ENCODE measurements around the gene RAMP1.

Gene RAMP1

GRCh38 chr2:237912271-237913192 lies 53.1 kb downstream of the RAMP1 start:
- H3K27ac ChIP-seq (ENCODE audit: low read length) = no peak overlapping the region
- H3K4me1 ChIP-seq (ENCODE audit: control insufficient read depth in 1 of 2, insufficient read depth in 2 of 2, low read length in 2 of 2) = no peaks in the 10 kb centered on the region

GRCh38 chr2:237913193-237913917 lies 53.9 kb downstream of the RAMP1 start:
- no peaks in the 10 kb centered on the region for H3K4me1 ChIP-seq (ENCODE audit: control insufficient read depth in 1 of 2, insufficient read depth in 2 of 2, low read length in 2 of 2)
- H3K36me3 ChIP-seq (ENCODE audit: control insufficient read depth in 1 of 2, insufficient read depth in 2 of 2, low read length in 2 of 2) = peaks cover 0 to 5% of the 10 kb centered on the region in 2 donors
- H3K9me3 ChIP-seq (ENCODE audit: control insufficient read depth in 1 of 2, low read length in 2 of 2) = no peaks in the 10 kb centered on the region
- H3K4me3 ChIP-seq (ENCODE audit: low read depth in 1 of 2, low read length in 2 of 2) = no peak overlapping the region
- H3K27ac ChIP-seq (ENCODE audit: low read length) = no peak overlapping the region
- no peaks in the 10 kb centered on the region for H3K27me3 ChIP-seq (ENCODE audit: low read depth, low read length)

More at GRCh38 chr2:237912271-237913192, 53.1 kb downstream of the RAMP1 start:
- H3K9me3 ChIP-seq (ENCODE audit: control insufficient read depth in 1 of 2, low read length in 2 of 2) = peaks cover 0 to under 1% of the 10 kb centered on the region in 2 donors
- no peak overlapping the region for H3K4me3 ChIP-seq (ENCODE audit: low read depth in 1 of 2, low read length in 2 of 2)
- no peaks in the 10 kb centered on the region for H3K27me3 ChIP-seq (ENCODE audit: low read depth, low read length)
- H3K36me3 ChIP-seq (ENCODE audit: control insufficient read depth in 1 of 2, insufficient read depth in 2 of 2, low read length in 2 of 2) = peaks cover 0 to 5% of the 10 kb centered on the region in 2 donors

GRCh38 chr2:237915576-237915975 lies 56.2 kb downstream of the RAMP1 start:
- H3K9me3 ChIP-seq (ENCODE audit: control insufficient read depth in 1 of 2, low read length in 2 of 2) = no peaks in the 10 kb centered on the region
- H3K4me3 ChIP-seq (ENCODE audit: low read depth in 1 of 2, low read length in 2 of 2) = no peak overlapping the region
- H3K27me3 ChIP-seq (ENCODE audit: low read depth, low read length) = no peaks in the 10 kb centered on the region
- H3K36me3 ChIP-seq (ENCODE audit: control insufficient read depth in 1 of 2, insufficient read depth in 2 of 2, low read length in 2 of 2) = peaks cover 0 to 5% of the 10 kb centered on the region in 2 donors
- no peaks in the 10 kb centered on the region for H3K4me1 ChIP-seq (ENCODE audit: control insufficient read depth in 1 of 2, insufficient read depth in 2 of 2, low read length in 2 of 2)
- no peak overlapping the region for H3K27ac ChIP-seq (ENCODE audit: low read length)

GRCh38 chr2:237916296-237916695 lies 56.9 kb downstream of the RAMP1 start:
- no peaks in the 10 kb centered on the region for H3K9me3 ChIP-seq (ENCODE audit: control insufficient read depth in 1 of 2, low read length in 2 of 2)
- no peaks in the 10 kb centered on the region for H3K4me1 ChIP-seq (ENCODE audit: control insufficient read depth in 1 of 2, insufficient read depth in 2 of 2, low read length in 2 of 2)
- H3K4me3 ChIP-seq (ENCODE audit: low read depth in 1 of 2, low read length in 2 of 2) = no peak overlapping the region
- H3K27me3 ChIP-seq (ENCODE audit: low read depth, low read length) = no peaks in the 10 kb centered on the region
- H3K36me3 ChIP-seq (ENCODE audit: control insufficient read depth in 1 of 2, insufficient read depth in 2 of 2, low read length in 2 of 2) = peaks cover 0 to 5% of the 10 kb centered on the region in 2 donors
- H3K27ac ChIP-seq (ENCODE audit: low read length) = no peak overlapping the region

GRCh38 chr2:237917696-237918374 lies 58.4 kb downstream of the RAMP1 start:
- Histone ChIP-seq H3K27me3 (ENCODE audit: low read depth, low read length) (no peaks in the 10 kb centered on the region), H3K27ac (ENCODE audit: low read length) (no peak overlapping the region), H3K4me3 (ENCODE audit: low read depth in 1 of 2, low read length in 2 of 2) (no peak overlapping the region), H3K36me3 (ENCODE audit: control insufficient read depth in 1 of 2, insufficient read depth in 2 of 2, low read length in 2 of 2) (no peaks in the 10 kb centered on the region), H3K9me3 (ENCODE audit: control insufficient read depth in 1 of 2, low read length in 2 of 2) (no peaks in the 10 kb centered on the region), H3K4me1 (ENCODE audit: control insufficient read depth in 1 of 2, insufficient read depth in 2 of 2, low read length in 2 of 2) (no peaks in the 10 kb centered on the region)

DNA sequence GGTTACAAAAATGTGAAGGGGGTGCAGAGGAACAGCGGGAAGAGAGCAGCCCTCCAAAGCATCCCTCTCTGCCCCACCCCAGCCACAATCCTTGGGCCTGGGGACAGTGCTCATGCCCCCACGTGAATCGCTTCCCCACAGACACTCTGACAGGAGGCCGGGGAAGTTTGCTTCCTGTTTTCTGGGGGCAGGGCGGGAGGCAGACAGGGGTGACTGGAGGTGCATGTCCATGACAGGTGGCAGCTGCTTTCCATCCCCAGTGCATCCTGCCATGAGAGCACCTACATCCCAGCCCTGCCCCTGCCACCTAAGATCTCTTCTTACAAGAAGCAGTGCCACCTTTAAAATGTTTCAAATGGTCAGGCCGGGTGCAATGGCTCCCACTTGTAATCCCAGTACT lies 60.2 kb downstream of the RAMP1 start:
- H3K27ac ChIP-seq (ENCODE audit: low read length) = no peak overlapping the region
- no peaks in the 10 kb centered on the region for H3K27me3 ChIP-seq (ENCODE audit: low read depth, low read length)
- H3K36me3 ChIP-seq (ENCODE audit: control insufficient read depth in 1 of 2, insufficient read depth in 2 of 2, low read length in 2 of 2) = no peaks in the 10 kb centered on the region
- no peaks in the 10 kb centered on the region for H3K9me3 ChIP-seq (ENCODE audit: control insufficient read depth in 1 of 2, low read length in 2 of 2)
- no peak overlapping the region for H3K4me3 ChIP-seq (ENCODE audit: low read depth in 1 of 2, low read length in 2 of 2)
- H3K4me1 ChIP-seq (ENCODE audit: control insufficient read depth in 1 of 2, insufficient read depth in 2 of 2, low read length in 2 of 2) = no peaks in the 10 kb centered on the region

- Histone ChIP-seq H3K27me3 (ENCODE audit: low read depth, low read length) (no peaks in the 10 kb centered on the region), H3K36me3 (ENCODE audit: control insufficient read depth in 1 of 2, insufficient read depth in 2 of 2, low read length in 2 of 2) (no peaks in the 10 kb centered on the region), H3K27ac (ENCODE audit: low read length) (no peak overlapping the region), H3K9me3 (ENCODE audit: control insufficient read depth in 1 of 2, low read length in 2 of 2) (no peaks in the 10 kb centered on the region), H3K4me3 (ENCODE audit: low read depth in 1 of 2, low read length in 2 of 2) (no peak overlapping the region), H3K4me1 (ENCODE audit: control insufficient read depth in 1 of 2, insufficient read depth in 2 of 2, low read length in 2 of 2) (no peaks in the 10 kb centered on the region)
Measured at GRCh38 chr2:237920673-237921072, 61.2 kb downstream of the RAMP1 start.

GRCh38 chr2:237921967-237922492 lies 62.6 kb downstream of the RAMP1 start:
- Histone ChIP-seq H3K9me3 (ENCODE audit: control insufficient read depth in 1 of 2, low read length in 2 of 2) (no peaks in the 10 kb centered on the region), H3K36me3 (ENCODE audit: control insufficient read depth in 1 of 2, insufficient read depth in 2 of 2, low read length in 2 of 2) (no peaks in the 10 kb centered on the region), H3K27ac (ENCODE audit: low read length) (no peak overlapping the region), H3K27me3 (ENCODE audit: low read depth, low read length) (no peaks in the 10 kb centered on the region), H3K4me1 (ENCODE audit: control insufficient read depth in 1 of 2, insufficient read depth in 2 of 2, low read length in 2 of 2) (no peaks in the 10 kb centered on the region), H3K4me3 (ENCODE audit: low read depth in 1 of 2, low read length in 2 of 2) (no peak overlapping the region)

DNA sequence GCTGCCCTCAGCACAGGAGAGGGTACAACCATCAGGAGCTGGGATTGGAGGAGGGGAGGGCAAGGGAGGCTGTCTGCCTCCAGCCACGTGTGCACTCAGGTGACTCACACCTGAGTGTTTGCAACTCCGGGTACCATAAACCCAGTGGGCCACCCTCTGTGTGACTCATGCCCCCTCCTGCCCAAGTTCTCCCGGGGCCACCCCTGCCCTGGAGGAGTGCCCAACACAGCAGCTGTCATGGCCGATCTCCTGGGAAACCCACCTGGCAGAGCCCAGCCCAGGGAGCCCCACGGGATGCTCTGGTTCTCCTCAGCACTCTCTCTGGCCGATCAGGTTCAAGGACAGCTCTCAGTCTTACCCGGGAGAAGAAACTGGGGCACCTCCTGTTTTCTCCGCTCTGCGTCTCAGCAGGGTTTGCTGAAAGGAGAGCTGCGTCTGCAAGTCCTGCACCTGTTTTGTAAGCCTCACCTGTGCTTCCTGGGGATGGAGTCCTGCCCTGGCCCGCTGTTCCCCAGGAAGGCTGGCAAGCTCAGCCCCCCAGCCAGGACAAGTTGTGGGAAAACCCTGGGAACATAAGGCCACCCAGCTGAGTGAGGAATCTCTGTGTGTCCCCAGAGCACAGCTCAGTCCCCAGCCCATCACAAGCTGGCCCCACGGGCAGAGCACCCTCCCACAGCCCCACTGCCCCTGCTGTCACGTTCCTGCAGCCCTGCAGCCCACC lies 63.4 kb downstream of the RAMP1 start:
- Histone ChIP-seq H3K27ac (ENCODE audit: low read length) (no peak overlapping the region), H3K27me3 (ENCODE audit: low read depth, low read length) (no peaks in the 10 kb centered on the region), H3K4me3 (ENCODE audit: low read depth in 1 of 2, low read length in 2 of 2) (peak overlapping the region; percentile 25 to 44)

DNA sequence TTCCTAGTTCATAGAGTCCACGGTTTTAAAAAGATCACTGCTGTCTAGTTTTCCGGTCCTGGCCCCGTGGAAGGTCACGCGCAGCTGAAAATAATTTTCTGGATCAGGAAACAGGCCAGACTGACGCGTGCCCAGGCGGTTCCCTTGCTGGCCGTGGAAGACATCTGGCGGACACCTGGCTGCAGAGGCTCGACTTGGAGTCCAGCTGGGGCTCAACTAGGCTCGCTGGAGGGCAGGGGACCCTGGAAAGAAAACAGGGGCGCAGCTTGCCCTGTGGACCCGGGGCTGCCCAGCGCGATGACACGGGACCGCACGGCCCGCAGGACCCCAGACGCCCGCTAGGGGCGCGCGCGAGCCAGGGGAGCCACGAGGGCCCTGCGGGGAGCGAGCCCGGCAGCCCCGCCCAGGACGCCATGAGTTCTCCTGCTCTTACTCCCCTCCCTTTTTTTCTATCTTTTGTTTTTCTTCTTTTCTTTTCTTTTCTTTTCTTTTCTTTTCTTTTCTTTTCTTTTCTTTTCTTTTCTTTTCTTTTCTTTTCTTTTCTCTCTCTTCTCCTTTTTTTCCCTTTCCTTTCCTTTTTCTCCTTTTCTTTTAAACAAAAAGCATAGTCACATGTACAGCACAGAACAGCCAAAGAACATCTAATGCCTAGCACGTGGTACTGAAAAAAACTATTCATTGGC lies 64.2 kb downstream of the RAMP1 start:
- H3K9me3 ChIP-seq (ENCODE audit: control insufficient read depth in 1 of 2, low read length in 2 of 2) = no peaks in the 10 kb centered on the region
- no peaks in the 10 kb centered on the region for H3K27me3 ChIP-seq (ENCODE audit: low read depth, low read length)
- H3K36me3 ChIP-seq (ENCODE audit: control insufficient read depth in 1 of 2, insufficient read depth in 2 of 2, low read length in 2 of 2) = no peaks in the 10 kb centered on the region
- H3K4me1 ChIP-seq (ENCODE audit: control insufficient read depth in 1 of 2, insufficient read depth in 2 of 2, low read length in 2 of 2) = no peaks in the 10 kb centered on the region
- H3K27ac ChIP-seq (ENCODE audit: low read length) = no peak overlapping the region
- peak overlapping the region; percentile 25 to 44 for H3K4me3 ChIP-seq (ENCODE audit: low read depth in 1 of 2, low read length in 2 of 2)

More for the DNA sequence above, 63.4 kb downstream of the RAMP1 start:
- H3K4me1 ChIP-seq (ENCODE audit: control insufficient read depth in 1 of 2, insufficient read depth in 2 of 2, low read length in 2 of 2) = no peaks in the 10 kb centered on the region
- no peaks in the 10 kb centered on the region for H3K36me3 ChIP-seq (ENCODE audit: control insufficient read depth in 1 of 2, insufficient read depth in 2 of 2, low read length in 2 of 2)
- H3K9me3 ChIP-seq (ENCODE audit: control insufficient read depth in 1 of 2, low read length in 2 of 2) = no peaks in the 10 kb centered on the region

Data from muscle layer of duodenum (tissue), 2 donors.